T-helper 2 cell treated with Interferon-gamma antibody and Interleukin-4, amounts not matched to agents 100 ng/mL and 5 ng/mL, for 36 hours (primary cell): ENCODE measurements around the gene ZBTB39. TPM values are rescaled to one million over a fixed set of nuclear protein-coding genes. Genes with fewer than 3 reads are reported as not detected.
"Not testable (repeated sequence)": the region's sequence is repeated elsewhere in the genome, so short reads cannot be mapped to it uniquely, and the experiment has no call there.

Source experiments
- intact Hi-C: fragments of 100-400 bp; cut with micrococcal nuclease; formaldehyde crosslinking; loops from one replicate; pipeline ENCODE4 v1.15.1; 2023
- total RNA-seq: library from RNA; stranded (reverse); gene quantifications from 2 replicates; pipeline ENCODE4 v1.2.3, GENCODE V29; 2022

Gene ZBTB39
- total RNA-seq, 1 donor from 2014 or later: 8.8 TPM

GRCh38 chr12:57031789-57032188 is 25.4 kb upstream of the ZBTB39 start:
- intact Hi-C loops: no loop called here

- intact Hi-C loops: no loop called here
Observed at GRCh38 chr12:57031138-57031725, 24.9 kb upstream of the ZBTB39 start.

- intact Hi-C loops: no loop called here
Observed at GRCh38 chr12:57029457-57029856, 23.1 kb upstream of the ZBTB39 start.

GRCh38 chr12:57027805-57028153 is 21.4 kb upstream of the ZBTB39 start:
- intact Hi-C loops: no loop called here

- intact Hi-C loops: no loop called here
Observed at GRCh38 chr12:57027011-57027804, 20.9 kb upstream of the ZBTB39 start.

- intact Hi-C loops: no loop called here
Observed at GRCh38 chr12:57025196-57025595, 18.9 kb upstream of the ZBTB39 start.

- intact Hi-C loops: not testable (repeated sequence)
Observed at GRCh38 chr12:57022324-57022723, 16.0 kb upstream of the ZBTB39 start.

GRCh38 chr12:57019983-57020719 is 13.8 kb upstream of the ZBTB39 start:
- intact Hi-C loops: no loop called here

GRCh38 chr12:57018906-57019305 is 12.6 kb upstream of the ZBTB39 start:
- intact Hi-C loops: no loop called here

GRCh38 chr12:57018353-57018752 is 12.0 kb upstream of the ZBTB39 start:
- intact Hi-C loops: not testable (repeated sequence)

- intact Hi-C loops: no loop called here
Observed at GRCh38 chr12:57016348-57016747, 10.0 kb upstream of the ZBTB39 start, which contains the start of gene TAC3. TAC3 (minus strand) TSS chr12:57016529; CDS start chr12:57015797, 732 bp downstream.

- intact Hi-C loops: no loop called here
Observed at GRCh38 chr12:57012600-57013465, 6.5 kb upstream of the ZBTB39 start.

- intact Hi-C loops: no loop called here
Observed at GRCh38 chr12:57011438-57012424, 5.4 kb upstream of the ZBTB39 start.

- intact Hi-C loops: no loop called here
Observed at GRCh38 chr12:57010627-57011247, 4.4 kb upstream of the ZBTB39 start.

GRCh38 chr12:57009949-57010626 is 3.7 kb upstream of the ZBTB39 start:
- intact Hi-C loops: no loop called here

- intact Hi-C loops: loop anchor here (1.0 kb wide), 3 partner anchors 54 to 175 kb away; no protein-coding TSS in a partner anchor
Observed at GRCh38 chr12:57008178-57008577, 1.8 kb upstream of the ZBTB39 start.

GRCh38 chr12:57006809-57007475 is 596 bp upstream of the ZBTB39 start:
- intact Hi-C loops: loop anchor here (1.0 kb wide), 1 partner anchor 250 kb away; no protein-coding TSS in a partner anchor

- intact Hi-C loops: no loop called here
Observed at GRCh38 chr12:57004651-57005050, 1.7 kb downstream of the ZBTB39 start.
